Left ventricle myocardium inferior (tissue), 1 donor: Measurements from ENCODE around the gene LARP1. TPM values are rescaled to one million over a fixed set of nuclear protein-coding genes. Genes with fewer than 3 reads are reported as not detected.
A peak's percentile ranks its signal among the peaks of the same experiment; 100 is the strongest.

ENCODE experiments used
- DNase-seq: peaks from one replicate; pipeline ENCODE4 v3.0.0-alpha.2; 2020
- H3K27ac ChIP-seq: fragments of 200-600 bp; replicated peaks from 2 replicates; pipeline ENCODE4 v1.8.0; 2021
- H3K27me3 ChIP-seq: fragments of 200-600 bp; 2 replicates; pipeline ENCODE4 v1.8.0; 2021; ENCODE audit warnings: low read depth
- H3K36me3 ChIP-seq: fragments of 200-600 bp; 2 replicates; pipeline ENCODE4 v1.8.0; 2021
- H3K4me1 ChIP-seq: fragments of 200-600 bp; 2 replicates; pipeline ENCODE4 v1.8.0; 2021
- H3K4me3 ChIP-seq: fragments of 200-600 bp; 2 replicates; pipeline ENCODE4 v1.8.0; 2021; ENCODE audit warnings: mild to moderate bottlenecking, moderate library complexity
- H3K9me3 ChIP-seq: fragments of 200-600 bp; replicated peaks from 2 replicates; pipeline ENCODE4 v1.8.0; 2021
- CTCF ChIP-seq: fragments of 200-600 bp; IDR thresholded peaks from 2 replicates; pipeline ENCODE4 v1.8.0; 2021; ENCODE audit warnings: antibody characterized with exemption, mild to moderate bottlenecking, borderline replicate concordance
- intact Hi-C: fragments of 100-400 bp; cut with micrococcal nuclease; formaldehyde crosslinking; loops from one replicate; pipeline ENCODE4 v1.11.0; 2022
- long read RNA-seq: library from polyadenylated mRNA; unstranded; transcript quantifications from one replicate; pipeline ENCODE4 v2.0.0, GENCODE V29; 2021
- total RNA-seq: library from RNA; stranded (reverse); fragmentation: NEBNext Ultra II Directional; extraction: Animal tissue kit (Norgen Biotek cat#: 25700); gene quantifications from one replicate; pipeline ENCODE4 v1.2.1, GENCODE V29; 2021
- donor health status: DM: no; HTN: yes; CAD: no; lungs with severe emphysema.

LARP1 gene
- total RNA-seq: 148 TPM
- long read RNA-seq, partial matches to known transcripts: 17 of 112 reads
- long read RNA-seq, other reads (novel, unspliced or antisense): 94 of 112 reads

DNA sequence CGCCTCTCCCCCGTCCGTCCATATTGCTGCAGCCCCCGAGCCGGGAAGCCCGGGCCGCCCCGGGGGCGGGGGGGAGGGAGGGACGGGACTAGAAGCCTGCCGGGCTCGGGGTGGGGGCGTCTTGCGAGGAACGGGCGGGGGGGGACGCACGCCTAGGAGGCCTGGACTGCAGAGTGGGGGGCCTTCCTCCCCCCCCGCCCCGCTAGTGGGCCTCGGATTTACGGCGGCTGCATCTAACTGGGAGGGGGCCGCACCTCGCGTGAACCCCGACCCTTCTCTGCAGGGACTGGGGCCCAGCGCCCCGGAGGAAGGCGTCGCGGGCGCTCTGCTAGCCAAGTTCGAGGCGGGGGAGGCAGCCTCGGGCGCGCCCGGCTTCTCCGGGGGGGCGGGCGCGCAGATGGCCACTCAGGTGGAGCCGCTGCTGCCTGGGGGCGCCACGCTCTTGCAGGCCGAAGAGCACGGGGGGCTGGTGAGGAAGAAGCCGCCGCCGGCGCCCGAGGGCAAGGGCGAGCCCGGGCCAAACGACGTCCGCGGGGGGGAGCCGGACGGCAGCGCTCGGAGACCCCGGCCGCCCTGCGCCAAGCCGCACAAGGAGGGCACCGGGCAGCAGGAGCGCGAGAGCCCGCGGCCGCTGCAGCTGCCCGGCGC is at the start of gene LARP1:
Gene LARP1 (plus strand): TSS at position 17 of the 648 bp plus-strand sequence. CDS start 381 bp downstream, at position 398.
- Histone ChIP-seq H3K9me3 (no peaks in the 10 kb centered on the region), H3K27me3 (no peaks in the 10 kb centered on the region), H3K36me3 (no peaks in the 10 kb centered on the region), H3K4me3 (peak within 1 kb of the TSS; percentile 92), H3K4me1 (peaks cover 71% of the 10 kb centered on the region), H3K27ac (peak within 1 kb of the TSS; percentile 97)
- intact Hi-C loops: no loop called here
- no peak for TF ChIP-seq CTCF
- peak; percentile 46 for DNase-seq

DNA sequence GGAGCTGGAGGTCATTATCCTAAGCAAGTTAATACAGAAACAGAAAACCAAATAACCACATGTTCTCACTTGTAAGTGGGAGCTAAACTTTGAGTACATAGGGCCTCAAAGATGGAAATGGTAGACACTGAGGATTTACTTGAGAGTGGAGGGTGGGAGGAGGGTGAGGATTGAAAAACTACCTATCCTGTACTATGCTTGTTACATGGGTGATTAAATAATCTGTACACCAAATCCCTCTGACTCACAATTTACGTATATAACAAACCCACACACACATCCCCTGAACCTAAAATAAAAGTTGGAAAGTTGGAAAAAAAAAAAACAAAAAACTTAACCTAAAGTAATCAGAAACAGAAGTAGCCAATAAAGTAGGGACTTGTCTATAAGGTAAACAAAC is 48.8 kb upstream of the LARP1 start:
- peaks cover 10% of the 10 kb centered on the region for H3K4me1 ChIP-seq
- no peak overlapping the region for H3K27ac ChIP-seq
- no peaks in the 10 kb centered on the region for H3K27me3 ChIP-seq
- intact Hi-C loops: no loop called here
- no peaks in the 10 kb centered on the region for H3K36me3 ChIP-seq
- no peak overlapping the region for H3K4me3 ChIP-seq
- DNase-seq: no peak
- H3K9me3 ChIP-seq: no peaks in the 10 kb centered on the region
- TF ChIP-seq CTCF: no peak

DNA sequence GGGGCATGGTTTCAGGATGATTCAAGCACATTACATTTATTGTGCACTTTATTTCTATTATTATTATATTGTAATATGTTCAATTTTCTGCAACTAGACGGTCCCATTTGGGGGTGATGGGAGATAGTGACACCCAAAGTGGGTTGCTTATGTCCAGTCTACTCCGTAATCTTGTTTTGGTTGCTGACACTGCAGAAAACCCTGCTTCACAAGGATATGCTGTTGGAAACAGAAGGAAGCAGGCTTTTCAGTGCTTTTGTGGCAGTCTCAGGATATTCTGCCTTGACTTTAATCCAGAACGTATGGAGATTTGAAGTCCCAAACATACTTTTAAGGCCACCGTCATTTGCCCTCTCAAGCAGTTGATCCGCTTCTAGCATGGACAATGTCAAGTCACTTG is 47.5 kb upstream of the LARP1 start:
- H3K36me3 ChIP-seq: no peaks in the 10 kb centered on the region
- TF ChIP-seq CTCF: no peak
- no peaks in the 10 kb centered on the region for H3K9me3 ChIP-seq
- H3K4me3 ChIP-seq: no peak overlapping the region
- H3K27me3 ChIP-seq: no peaks in the 10 kb centered on the region
- peaks cover 4% of the 10 kb centered on the region for H3K4me1 ChIP-seq
- intact Hi-C loops: no loop called here
- DNase-seq: no peak
- no peak overlapping the region for H3K27ac ChIP-seq

DNA sequence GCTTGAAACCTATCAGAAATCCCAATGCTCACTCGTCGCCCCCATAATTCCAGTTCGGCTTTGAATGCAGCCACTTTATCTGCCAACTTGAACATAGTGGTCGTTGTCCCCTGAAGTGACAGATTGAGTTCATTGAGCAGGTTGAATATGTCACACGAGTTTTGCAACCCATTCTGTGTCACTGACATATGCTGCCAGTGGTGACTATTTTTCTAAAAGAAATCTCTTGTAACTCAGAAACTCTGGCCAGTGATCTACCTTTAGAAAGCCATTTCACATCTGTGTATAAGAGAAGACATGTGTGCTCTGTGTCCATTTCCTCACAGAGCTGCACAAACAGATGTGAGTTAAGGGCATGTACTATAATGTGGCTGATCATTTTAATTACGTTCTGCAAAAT is 47.0 kb upstream of the LARP1 start:
- H3K9me3 ChIP-seq: no peaks in the 10 kb centered on the region
- no peaks in the 10 kb centered on the region for H3K36me3 ChIP-seq
- H3K4me1 ChIP-seq: peaks cover 9% of the 10 kb centered on the region
- TF ChIP-seq CTCF: no peak
- no peak overlapping the region for H3K4me3 ChIP-seq
- intact Hi-C loops: no loop called here
- H3K27ac ChIP-seq: no peak overlapping the region
- no peaks in the 10 kb centered on the region for H3K27me3 ChIP-seq
- no peak for DNase-seq

DNA sequence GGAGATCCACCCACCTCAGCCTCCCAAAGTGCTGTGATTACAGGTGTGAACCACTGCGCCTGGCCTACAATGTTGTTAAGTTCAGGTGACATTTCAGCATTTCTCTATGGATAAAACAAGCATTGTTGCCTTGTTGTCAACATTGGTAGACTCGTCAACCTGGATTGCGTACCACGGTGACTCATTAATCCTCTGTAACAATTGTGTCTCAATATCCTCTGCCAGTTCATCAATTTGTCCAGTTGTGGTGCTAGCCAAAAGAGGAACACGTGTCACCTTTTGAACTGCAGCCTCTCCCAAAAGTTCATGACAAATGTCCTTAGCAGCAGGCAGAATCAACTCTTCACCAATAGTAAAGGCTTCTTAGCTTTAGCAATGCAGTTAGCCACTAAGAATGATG is 46.3 kb upstream of the LARP1 start:
- Histone ChIP-seq H3K4me3 (no peak overlapping the region), H3K27me3 (no peaks in the 10 kb centered on the region), H3K9me3 (no peaks in the 10 kb centered on the region), H3K4me1 (peaks cover 9% of the 10 kb centered on the region), H3K27ac (no peak overlapping the region), H3K36me3 (no peaks in the 10 kb centered on the region)
- no peak for TF ChIP-seq CTCF
- no peak for DNase-seq
- intact Hi-C loops: no loop called here
